ENCODE measurements around the gene ZNF232.

Gene ZNF232

DNA sequence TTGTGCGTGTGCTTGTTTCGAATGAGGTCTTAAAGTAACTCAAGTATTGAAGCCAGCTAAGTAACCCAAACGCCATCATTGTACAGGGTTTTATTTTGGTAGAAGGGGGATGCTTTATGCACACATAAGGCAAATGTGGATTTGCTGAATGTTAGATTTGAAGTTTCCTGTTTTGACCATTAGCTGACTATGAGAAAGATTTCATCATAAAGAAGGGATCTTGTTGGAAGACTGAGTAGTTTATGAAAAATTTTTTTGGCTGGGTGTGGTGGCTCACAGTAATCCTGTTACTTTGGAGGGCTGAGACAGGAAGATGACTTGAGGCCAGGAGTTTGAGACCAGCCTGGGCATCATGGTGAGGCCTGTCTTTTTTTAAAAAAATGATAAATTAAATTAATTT, 43.4 kb downstream of the ZNF232 start:
- TF ChIP-seq, protein P1, sequence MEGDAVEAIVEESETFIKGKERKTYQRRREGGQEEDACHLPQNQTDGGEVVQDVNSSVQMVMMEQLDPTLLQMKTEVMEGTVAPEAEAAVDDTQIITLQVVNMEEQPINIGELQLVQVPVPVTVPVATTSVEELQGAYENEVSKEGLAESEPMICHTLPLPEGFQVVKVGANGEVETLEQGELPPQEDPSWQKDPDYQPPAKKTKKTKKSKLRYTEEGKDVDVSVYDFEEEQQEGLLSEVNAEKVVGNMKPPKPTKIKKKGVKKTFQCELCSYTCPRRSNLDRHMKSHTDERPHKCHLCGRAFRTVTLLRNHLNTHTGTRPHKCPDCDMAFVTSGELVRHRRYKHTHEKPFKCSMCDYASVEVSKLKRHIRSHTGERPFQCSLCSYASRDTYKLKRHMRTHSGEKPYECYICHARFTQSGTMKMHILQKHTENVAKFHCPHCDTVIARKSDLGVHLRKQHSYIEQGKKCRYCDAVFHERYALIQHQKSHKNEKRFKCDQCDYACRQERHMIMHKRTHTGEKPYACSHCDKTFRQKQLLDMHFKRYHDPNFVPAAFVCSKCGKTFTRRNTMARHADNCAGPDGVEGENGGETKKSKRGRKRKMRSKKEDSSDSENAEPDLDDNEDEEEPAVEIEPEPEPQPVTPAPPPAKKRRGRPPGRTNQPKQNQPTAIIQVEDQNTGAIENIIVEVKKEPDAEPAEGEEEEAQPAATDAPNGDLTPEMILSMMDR (IDR thresholded peaks at IDR 0.05; ENCODE audit: extremely low read depth, missing control alignments), result no peak

DNA sequence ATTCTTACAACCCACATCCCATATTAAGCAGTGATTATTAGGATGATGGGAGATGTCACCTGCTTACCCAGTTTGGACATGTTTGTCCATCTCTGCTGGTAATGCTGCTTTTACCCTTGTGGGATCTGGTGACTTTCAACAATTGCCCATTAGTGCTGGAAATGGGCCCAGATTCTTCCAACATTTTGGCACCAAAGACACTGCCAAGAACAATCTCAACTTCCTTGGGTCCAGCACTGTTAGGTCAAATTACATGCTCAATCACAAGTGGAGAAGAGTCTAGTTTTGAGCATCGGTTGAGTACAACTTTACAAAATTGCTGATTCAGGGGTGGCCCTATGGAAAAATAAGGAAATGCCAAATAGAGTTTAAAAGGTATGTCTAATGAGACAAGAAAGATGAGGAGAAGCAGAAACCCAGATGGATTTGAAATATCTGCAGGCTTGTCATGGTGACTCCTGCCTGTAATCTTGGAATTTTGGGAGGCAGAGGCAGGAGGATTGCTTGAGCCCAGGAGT, 46.4 kb downstream of the ZNF232 start:
- TF ChIP-seq, protein P1 (IDR thresholded peaks at IDR 0.05; ENCODE audit: extremely low read depth, missing control alignments), result no peak

More for the DNA sequence above, 43.4 kb downstream of the ZNF232 start:
- no peak for DNase-seq (ENCODE audit: low spot score)

More for the DNA sequence above, 46.4 kb downstream of the ZNF232 start:
- no peak for DNase-seq (ENCODE audit: low spot score)
